Measurements from ENCODE around the gene GATAD2A. TPM values are rescaled to one million over a fixed set of nuclear protein-coding genes. Genes with fewer than 3 reads are reported as not detected.

Gene GATAD2A
- total and polyA plus RNA-seq, 10 of the 15 experiments (the other 5 are each of a cell fraction or from before 2014, with no cell fraction given) = 2.6 to 173 (median 32.0) TPM

GRCh38 chr19:19444681-19445155, 39.2 kb downstream of the GATAD2A start (continued):
- peak; percentile 55 for TF ChIP-seq RUNX3 (IDR thresholded peaks at IDR 0.05; ENCODE audit: low read length)
- no peak for TF ChIP-seq ETV6 (conservative IDR thresholded peaks at IDR 0.05 in 1 of 2, IDR thresholded peaks at IDR 0.05 in 1 of 2; ENCODE audit: borderline replicate concordance in 1 of 2, low read depth in 1 of 2)
- peak; percentile 64 to 72; a peak in 3 of 4 replicates for TF ChIP-seq IKZF2 (IDR thresholded peaks at IDR 0.05)
- peak; percentile 70 for TF ChIP-seq EED (IDR thresholded peaks at IDR 0.05; ENCODE audit: low read depth)
- TF ChIP-seq STAT3 (IDR thresholded peaks at IDR 0.05; ENCODE audit: low read depth, low read length) = no peak
- TF ChIP-seq CBFB (IDR thresholded peaks at IDR 0.05; ENCODE audit: low read depth) = no peak
- TF ChIP-seq, protein P1, sequence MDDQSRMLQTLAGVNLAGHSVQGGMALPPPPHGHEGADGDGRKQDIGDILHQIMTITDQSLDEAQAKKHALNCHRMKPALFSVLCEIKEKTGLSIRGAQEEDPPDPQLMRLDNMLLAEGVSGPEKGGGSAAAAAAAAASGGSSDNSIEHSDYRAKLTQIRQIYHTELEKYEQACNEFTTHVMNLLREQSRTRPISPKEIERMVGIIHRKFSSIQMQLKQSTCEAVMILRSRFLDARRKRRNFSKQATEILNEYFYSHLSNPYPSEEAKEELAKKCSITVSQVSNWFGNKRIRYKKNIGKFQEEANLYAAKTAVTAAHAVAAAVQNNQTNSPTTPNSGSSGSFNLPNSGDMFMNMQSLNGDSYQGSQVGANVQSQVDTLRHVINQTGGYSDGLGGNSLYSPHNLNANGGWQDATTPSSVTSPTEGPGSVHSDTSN (IDR thresholded peaks at IDR 0.05; ENCODE audit: insufficient replicate concordance, low read depth, low read length) = no peak
- TF ChIP-seq YY1 (IDR thresholded peaks at IDR 0.05; ENCODE audit: low read depth, low read length) = 0 out of 2 replicates have a peak, but pooled peaks have one; percentile 2
- peak; percentile 59; the same call in 1 of the 2 replicates for TF ChIP-seq IKZF1 (conservative IDR thresholded peaks at IDR 0.05)
- TF ChIP-seq HDGF (IDR thresholded peaks at IDR 0.05) = peak; percentile 9; the same call in 1 of the 2 replicates
- TF ChIP-seq HDAC2 (IDR thresholded peaks at IDR 0.05) = no peak
- no peak for TF ChIP-seq CHD4 (IDR thresholded peaks at IDR 0.05)
- 0 out of 2 replicates have a peak, but pooled peaks have one; percentile 28 for TF ChIP-seq IRF4 (IDR thresholded peaks at IDR 0.05; ENCODE audit: low read depth, low read length)

DNA sequence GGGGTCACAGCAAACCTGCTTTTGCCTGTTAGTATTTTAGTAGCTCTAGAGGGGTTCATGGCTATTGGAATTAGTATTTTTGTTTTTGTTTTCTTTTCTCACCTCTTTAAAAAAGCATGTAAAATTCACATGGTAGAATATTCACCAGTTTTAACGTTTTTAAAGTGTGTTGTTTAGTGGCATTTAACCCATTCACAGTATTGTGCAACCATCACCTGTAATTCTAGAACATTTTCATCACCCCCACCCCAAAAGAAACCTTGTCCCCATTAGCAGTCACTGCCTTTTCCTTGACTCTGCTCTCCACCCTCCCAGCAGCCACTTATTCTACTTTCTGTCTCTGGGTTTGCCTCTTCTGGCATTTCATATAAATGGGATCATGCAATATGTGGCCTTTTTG, 39.8 kb downstream of the GATAD2A start:
- peak overlapping the region; percentile 75 for H3K4me2 ChIP-seq (ENCODE audit: control insufficient read depth, insufficient read depth)
- in situ Hi-C loops (cut with MboI) = no loop called here
- peaks cover 5% of the 10 kb centered on the region; the same call in 2 of the 3 replicates for H3K9me3 ChIP-seq (replicated peaks; ENCODE audit: control insufficient read depth, insufficient read depth, low read length)
- CTCF ChIA-PET = interaction anchor here (1.5 kb wide), 1 partner anchor 78 kb away, joined by 4 read pairs; no protein-coding TSS in a partner anchor
- no peak overlapping the region for H3K4me3 ChIP-seq
- H2AFZ ChIP-seq (ENCODE audit: control insufficient read depth, low read depth, low read length) = no peak overlapping the region
- POLR2A ChIA-PET = interaction anchor here (2.7 kb wide), 1 partner anchor 14 kb away, joined by 7 read pairs; no protein-coding TSS in a partner anchor
- no peaks in the 10 kb centered on the region for H3K27me3 ChIP-seq (replicated peaks in 1 of 2; ENCODE audit: control insufficient read depth in 2 of 2, insufficient read depth in 2 of 2, low read length in 1 of 2)
- SMC1A ChIA-PET (ENCODE audit: uncharacterized antibody, unreplicated experiment) = interaction anchor here (1.0 to 4.8 kb wide), 6 partner anchors 11 to 40 kb away, joined by 3 to 21 read pairs (median 4); partner anchors contain the start of gene GATAD2A
- FAIRE-seq (no peak), DNase-seq (ENCODE audit: low read depth, low spot score) (no peak), ATAC-seq (no peak)
- peaks cover 7 to 13% of the 10 kb centered on the region in 2 experiments; a peak in 3 of 4 replicates for H3K36me3 ChIP-seq (ENCODE audit: control insufficient read depth in 2 of 2, insufficient read depth in 2 of 2, low read length in 1 of 2)
- peaks cover 50% of the 10 kb centered on the region for H3K4me1 ChIP-seq (ENCODE audit: control insufficient read depth, insufficient read depth, low read length)
- no TSS peak for BruUV-seq (replicated peaks)
- peak overlapping the region; percentile 82 for H3K27ac ChIP-seq (ENCODE audit: control insufficient read depth, insufficient read depth)
- WGBS (ENCODE audit: insufficient coverage, insufficient replicate concordance, low lambda C conversion rate, missing lambda C conversion rate) = 0% methylated on average over 1 of the region's 1 CpG
- no peak overlapping the region for H3K9ac ChIP-seq (ENCODE audit: control insufficient read depth, insufficient read depth, low read length)
- peaks cover 79% of the 10 kb centered on the region for H3K79me2 ChIP-seq (ENCODE audit: control insufficient read depth, insufficient read depth, low read length)
- RAD21 ChIA-PET (ENCODE audit: unreplicated experiment) = interaction anchor here (1.6 to 2.7 kb wide), 2 partner anchors 13 to 40 kb away, joined by 5 to 8 read pairs; partner anchors contain the start of gene GATAD2A
- peaks cover 5% of the 10 kb centered on the region for H4K20me1 ChIP-seq (ENCODE audit: control insufficient read depth, insufficient read depth)
- intact Hi-C loops (cut with micrococcal nuclease; ENCODE audit: unreplicated experiment) = no loop called here
- TF ChIP-seq JUND (IDR thresholded peaks at IDR 0.05; ENCODE audit: low read depth, low read length) (no peak), BCL3 (IDR thresholded peaks at IDR 0.05; ENCODE audit: borderline replicate concordance, insufficient read depth, low read depth, low read length, poor library complexity, severe bottlenecking) (no peak), CHD1 (IDR thresholded peaks at IDR 0.05; ENCODE audit: low read depth, low read length) (no peak), TCF12 (IDR thresholded peaks at IDR 0.05; ENCODE audit: low read depth, low read length) (no peak), HDGF (IDR thresholded peaks at IDR 0.05) (no peak), REST (IDR thresholded peaks at IDR 0.05; ENCODE audit: low read depth, low read length) (no peak)

Data from GM12878 (cell line).